ENCODE measurements around the gene RASA4B. TPM values are rescaled to one million over a fixed set of nuclear protein-coding genes. Genes with fewer than 3 reads are reported as not detected.

Gene RASA4B
- total RNA-seq, 1 experiment from 2014 or later, result 0.76 TPM

DNA sequence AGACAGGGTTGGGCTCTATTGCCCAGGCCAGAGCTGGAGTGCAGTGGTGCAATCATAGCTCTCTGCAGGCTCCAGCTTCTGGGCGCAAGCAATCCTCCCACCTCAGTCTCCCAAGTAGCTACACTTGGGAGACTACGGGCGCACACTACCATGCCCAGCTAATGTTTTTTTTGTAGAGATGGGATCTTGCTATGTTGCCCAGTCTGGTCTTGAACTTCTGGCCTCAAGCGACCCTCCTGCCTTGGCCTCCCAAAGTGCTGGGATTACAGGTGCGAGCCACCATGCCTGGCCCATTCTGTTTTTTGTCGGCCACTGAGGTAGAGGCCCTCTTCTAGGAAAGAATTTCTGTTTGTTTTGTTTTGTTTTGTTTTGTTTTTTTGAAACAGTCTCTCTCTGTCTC, 65.1 kb downstream of the RASA4B start:
- BruUV-seq (replicated peaks), result no TSS peak
- TF ChIP-seq, protein P1, sequence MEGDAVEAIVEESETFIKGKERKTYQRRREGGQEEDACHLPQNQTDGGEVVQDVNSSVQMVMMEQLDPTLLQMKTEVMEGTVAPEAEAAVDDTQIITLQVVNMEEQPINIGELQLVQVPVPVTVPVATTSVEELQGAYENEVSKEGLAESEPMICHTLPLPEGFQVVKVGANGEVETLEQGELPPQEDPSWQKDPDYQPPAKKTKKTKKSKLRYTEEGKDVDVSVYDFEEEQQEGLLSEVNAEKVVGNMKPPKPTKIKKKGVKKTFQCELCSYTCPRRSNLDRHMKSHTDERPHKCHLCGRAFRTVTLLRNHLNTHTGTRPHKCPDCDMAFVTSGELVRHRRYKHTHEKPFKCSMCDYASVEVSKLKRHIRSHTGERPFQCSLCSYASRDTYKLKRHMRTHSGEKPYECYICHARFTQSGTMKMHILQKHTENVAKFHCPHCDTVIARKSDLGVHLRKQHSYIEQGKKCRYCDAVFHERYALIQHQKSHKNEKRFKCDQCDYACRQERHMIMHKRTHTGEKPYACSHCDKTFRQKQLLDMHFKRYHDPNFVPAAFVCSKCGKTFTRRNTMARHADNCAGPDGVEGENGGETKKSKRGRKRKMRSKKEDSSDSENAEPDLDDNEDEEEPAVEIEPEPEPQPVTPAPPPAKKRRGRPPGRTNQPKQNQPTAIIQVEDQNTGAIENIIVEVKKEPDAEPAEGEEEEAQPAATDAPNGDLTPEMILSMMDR (IDR thresholded peaks at IDR 0.05; ENCODE audit: unreplicated experiment), result no peak
- H3K27me3 Mint-ChIP-seq (ENCODE audit: unreplicated experiment), result no peaks in the 10 kb centered on the region
- no peak overlapping the region for H3K4me3 Mint-ChIP-seq (ENCODE audit: low read depth, unreplicated experiment)
- H3K4me1 Mint-ChIP-seq (ENCODE audit: low read depth, unreplicated experiment), result no peaks in the 10 kb centered on the region
- H3K36me3 Mint-ChIP-seq (ENCODE audit: insufficient read depth, unreplicated experiment), result no peaks in the 10 kb centered on the region
- no peak overlapping the region for H3K27ac Mint-ChIP-seq (ENCODE audit: unreplicated experiment)
- no peaks in the 10 kb centered on the region for H3K9me3 Mint-ChIP-seq (ENCODE audit: low read depth, unreplicated experiment)
- CTCF ChIA-PET, result no interaction called here
- no peak for DNase-seq
- intact Hi-C loops (cut with micrococcal nuclease; ENCODE audit: unreplicated experiment), result no loop called here

DNA sequence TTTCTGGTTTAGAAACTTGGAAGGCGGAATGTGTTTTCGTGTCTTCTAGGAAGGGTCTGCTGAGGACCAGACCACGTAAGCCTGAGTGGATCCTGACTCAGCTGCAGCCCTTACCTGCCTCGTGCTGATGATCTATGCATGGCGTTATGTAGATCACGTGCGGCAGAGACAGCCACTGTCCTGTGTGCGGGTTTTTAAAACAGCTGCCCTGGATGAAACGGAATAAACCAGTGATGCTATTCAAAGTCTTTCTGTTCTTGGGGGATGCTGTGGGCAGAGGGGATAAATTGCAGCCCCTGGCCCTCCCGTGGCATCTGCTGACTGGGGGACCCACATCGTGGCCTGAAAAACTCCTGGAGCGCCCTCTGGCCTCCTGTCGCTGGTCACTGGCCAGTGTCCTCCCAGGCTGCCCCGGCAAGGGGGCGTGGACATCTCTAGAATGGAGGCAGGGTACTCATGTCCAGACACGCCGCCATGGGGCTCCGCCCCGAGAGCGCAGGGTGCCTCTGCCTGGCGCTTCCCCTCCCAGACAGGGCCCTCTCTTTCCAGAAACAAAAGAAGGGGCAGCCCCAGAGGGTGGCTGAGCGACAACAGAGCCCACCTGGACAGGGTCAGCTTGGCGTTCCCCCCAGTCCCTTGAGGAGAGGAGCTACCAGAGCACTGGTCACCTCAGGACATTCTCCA, 66.1 kb downstream of the RASA4B start:
- CTCF ChIA-PET, result no interaction called here
- no peaks in the 10 kb centered on the region for H3K4me1 Mint-ChIP-seq (ENCODE audit: low read depth, unreplicated experiment)
- H3K4me3 Mint-ChIP-seq (ENCODE audit: low read depth, unreplicated experiment), result no peak overlapping the region
- H3K36me3 Mint-ChIP-seq (ENCODE audit: insufficient read depth, unreplicated experiment), result no peaks in the 10 kb centered on the region
- DNase-seq, result no peak
- TF ChIP-seq, protein P1 (IDR thresholded peaks at IDR 0.05; ENCODE audit: unreplicated experiment), result no peak
- H3K27ac Mint-ChIP-seq (ENCODE audit: unreplicated experiment), result no peak overlapping the region
- H3K27me3 Mint-ChIP-seq (ENCODE audit: unreplicated experiment), result no peaks in the 10 kb centered on the region
- no TSS peak for BruUV-seq (replicated peaks)
- H3K9me3 Mint-ChIP-seq (ENCODE audit: low read depth, unreplicated experiment), result no peaks in the 10 kb centered on the region
- intact Hi-C loops (cut with micrococcal nuclease; ENCODE audit: unreplicated experiment), result no loop called here

DNA sequence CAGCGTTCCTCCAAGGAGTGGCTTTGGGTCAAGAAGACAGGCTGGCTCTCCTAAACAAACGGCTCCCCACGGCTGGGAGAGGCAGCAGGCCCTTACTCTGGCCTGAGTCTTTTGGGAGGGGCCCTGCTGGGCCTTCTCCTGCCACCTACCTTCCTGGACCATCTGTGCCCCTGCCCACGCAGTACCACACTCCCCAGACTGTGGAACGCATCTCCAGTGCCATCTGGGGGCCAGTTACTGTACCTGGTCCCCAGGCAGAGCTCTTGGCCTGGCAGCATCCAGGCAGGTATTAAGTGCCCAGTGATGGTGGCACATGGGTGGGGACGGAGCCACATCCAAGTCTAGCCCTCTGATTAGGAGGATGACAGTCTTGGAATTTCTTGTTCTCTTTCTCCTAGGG, 67.3 kb downstream of the RASA4B start:
- DNase-seq, result peak; percentile 23
- Mint-ChIP-seq H3K4me1 (ENCODE audit: low read depth, unreplicated experiment) (no peaks in the 10 kb centered on the region), H3K27ac (ENCODE audit: unreplicated experiment) (no peak overlapping the region), H3K36me3 (ENCODE audit: insufficient read depth, unreplicated experiment) (peaks cover 4% of the 10 kb centered on the region), H3K27me3 (ENCODE audit: unreplicated experiment) (no peaks in the 10 kb centered on the region), H3K9me3 (ENCODE audit: low read depth, unreplicated experiment) (no peaks in the 10 kb centered on the region), H3K4me3 (ENCODE audit: low read depth, unreplicated experiment) (no peak overlapping the region)
- TF ChIP-seq, protein P1 (IDR thresholded peaks at IDR 0.05; ENCODE audit: unreplicated experiment), result no peak
- intact Hi-C loops (cut with micrococcal nuclease; ENCODE audit: unreplicated experiment), result no loop called here
- CTCF ChIA-PET, result interaction anchor here (0.7 kb wide), 2 partner anchors 13 to 888 kb away, joined by 3 read pairs; no protein-coding TSS in a partner anchor
- no TSS peak for BruUV-seq (replicated peaks)

DNA sequence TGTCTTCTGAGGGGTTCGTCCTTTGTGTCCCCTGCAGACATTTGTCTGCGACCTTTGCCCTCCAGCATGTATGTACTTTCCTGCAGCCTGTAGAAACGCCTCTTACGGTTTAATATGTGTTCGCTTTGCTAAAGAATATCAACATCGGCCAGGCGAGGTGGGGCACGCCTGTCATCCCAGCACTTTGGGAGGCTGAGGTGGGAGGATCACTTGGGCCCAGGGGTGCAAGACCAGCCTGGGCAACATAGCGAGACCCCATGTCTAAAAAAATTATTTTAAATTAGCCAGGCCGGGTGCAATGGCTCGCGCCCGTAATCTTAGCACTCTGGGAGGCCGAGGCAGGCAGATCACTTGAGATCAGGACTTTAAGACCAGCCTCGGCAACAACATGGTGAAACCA, 68.4 kb downstream of the RASA4B start:
- no peak overlapping the region for H3K27ac Mint-ChIP-seq (ENCODE audit: unreplicated experiment)
- H3K27me3 Mint-ChIP-seq (ENCODE audit: unreplicated experiment), result no peaks in the 10 kb centered on the region
- TF ChIP-seq, protein P1 (IDR thresholded peaks at IDR 0.05; ENCODE audit: unreplicated experiment), result no peak
- H3K4me3 Mint-ChIP-seq (ENCODE audit: low read depth, unreplicated experiment), result no peak overlapping the region
- intact Hi-C loops (cut with micrococcal nuclease; ENCODE audit: unreplicated experiment), result no loop called here
- DNase-seq, result no peak
- no peaks in the 10 kb centered on the region for H3K9me3 Mint-ChIP-seq (ENCODE audit: low read depth, unreplicated experiment)
- H3K36me3 Mint-ChIP-seq (ENCODE audit: insufficient read depth, unreplicated experiment), result peaks cover 8% of the 10 kb centered on the region
- CTCF ChIA-PET, result no interaction called here
- BruUV-seq (replicated peaks), result no TSS peak
- no peaks in the 10 kb centered on the region for H3K4me1 Mint-ChIP-seq (ENCODE audit: low read depth, unreplicated experiment)

Measured in Calu3 (cell line).